ENCODE data around the gene STX19.
A peak's percentile ranks its signal among the peaks of the same experiment; 100 is the strongest.
"Not testable (repeated sequence)": the region's sequence is repeated elsewhere in the genome, so short reads cannot be mapped to it uniquely, and the experiment has no call there.

STX19 gene, protein sequence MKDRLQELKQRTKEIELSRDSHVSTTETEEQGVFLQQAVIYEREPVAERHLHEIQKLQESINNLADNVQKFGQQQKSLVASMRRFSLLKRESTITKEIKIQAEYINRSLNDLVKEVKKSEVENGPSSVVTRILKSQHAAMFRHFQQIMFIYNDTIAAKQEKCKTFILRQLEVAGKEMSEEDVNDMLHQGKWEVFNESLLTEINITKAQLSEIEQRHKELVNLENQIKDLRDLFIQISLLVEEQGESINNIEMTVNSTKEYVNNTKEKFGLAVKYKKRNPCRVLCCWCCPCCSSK

GRCh38 chr3:94028093-94028837 lies at the start of gene STX19:
Gene STX19 (minus strand): TSS chr3:94028597. CDS start chr3:94015269, 13,328 bp downstream.
- no peak for DNase-seq

DNA sequence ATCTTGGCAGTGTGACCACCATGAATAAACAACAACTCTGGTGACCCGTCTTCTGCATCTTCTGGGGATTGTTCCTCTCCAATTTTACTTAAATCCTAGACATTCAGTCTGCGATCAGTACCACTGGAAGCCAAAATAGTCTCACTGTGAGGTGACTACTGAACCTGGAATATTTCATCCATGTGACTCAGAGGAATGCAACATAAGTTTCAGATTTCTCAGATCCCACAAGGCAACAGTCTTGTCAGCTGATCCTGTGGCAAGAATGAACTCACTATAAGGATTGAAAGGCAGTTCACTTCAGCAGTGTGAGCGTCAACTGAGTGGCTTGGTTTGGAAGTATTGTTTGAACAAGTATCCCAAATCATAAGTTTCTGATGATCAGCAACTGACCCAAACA lies 47.7 kb upstream of the STX19 start:
- no peak for DNase-seq

DNA sequence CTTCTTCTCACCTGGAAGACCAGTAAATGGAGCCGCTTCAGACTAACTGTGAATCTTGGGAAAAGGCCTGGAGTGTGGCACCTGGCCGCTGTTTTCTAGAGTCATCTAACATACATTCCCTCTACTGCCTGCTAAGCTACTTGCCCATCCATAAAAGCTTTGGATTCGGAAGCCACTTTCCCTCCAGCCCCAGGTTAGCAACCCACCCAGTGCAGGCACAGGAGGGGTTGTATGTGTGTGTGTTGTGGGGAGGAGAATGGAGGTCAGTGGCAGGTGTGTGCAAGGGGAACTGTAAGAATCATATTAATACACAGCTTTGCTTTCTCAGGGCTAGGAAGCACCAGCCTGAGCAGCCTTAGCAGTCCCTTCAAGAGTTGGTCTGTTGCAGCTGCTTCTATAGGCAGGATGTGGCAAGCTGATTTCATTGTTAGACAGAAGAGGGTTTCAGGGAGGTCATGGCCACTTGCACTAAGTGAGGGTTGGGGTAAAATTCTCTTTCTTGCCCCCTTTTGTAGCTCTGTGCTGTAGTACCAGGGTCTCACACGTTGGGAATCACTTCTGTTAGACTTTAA lies 43.4 kb upstream of the STX19 start:
- DNase-seq, result no peak

DNA sequence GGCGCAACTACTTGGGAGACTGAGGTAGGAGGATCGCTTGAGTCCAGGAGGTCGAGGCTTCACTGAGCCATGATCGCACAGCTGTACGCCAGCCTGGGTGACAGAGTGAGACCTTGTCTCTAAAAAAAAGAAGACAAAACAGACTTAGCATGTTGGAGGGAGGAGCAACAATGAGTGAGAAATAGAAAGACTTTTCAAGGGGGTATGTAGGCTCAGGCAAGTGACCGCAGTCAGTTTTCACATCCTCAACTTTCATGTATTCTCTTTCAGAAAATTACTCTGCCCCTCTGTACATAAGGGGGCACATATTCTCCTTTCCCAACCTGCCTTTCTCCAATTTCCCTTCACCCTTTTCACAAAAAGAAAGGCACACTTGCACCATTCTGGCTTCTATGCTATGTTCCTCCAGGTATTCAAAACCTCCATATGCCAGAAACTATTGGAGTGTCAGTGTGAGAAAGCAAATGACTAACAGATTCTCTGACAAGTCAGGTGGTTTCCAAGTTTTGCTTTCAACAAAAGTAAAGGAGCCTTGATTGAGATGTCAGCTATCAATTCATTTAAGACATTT lies 42.0 kb upstream of the STX19 start:
- no peak for DNase-seq

- no peak for DNase-seq
Measured at GRCh38 chr3:94069194-94069813, 40.9 kb upstream of the STX19 start.

- DNase-seq, result no peak
Measured at GRCh38 chr3:94066506-94067500, 38.4 kb upstream of the STX19 start.

DNA sequence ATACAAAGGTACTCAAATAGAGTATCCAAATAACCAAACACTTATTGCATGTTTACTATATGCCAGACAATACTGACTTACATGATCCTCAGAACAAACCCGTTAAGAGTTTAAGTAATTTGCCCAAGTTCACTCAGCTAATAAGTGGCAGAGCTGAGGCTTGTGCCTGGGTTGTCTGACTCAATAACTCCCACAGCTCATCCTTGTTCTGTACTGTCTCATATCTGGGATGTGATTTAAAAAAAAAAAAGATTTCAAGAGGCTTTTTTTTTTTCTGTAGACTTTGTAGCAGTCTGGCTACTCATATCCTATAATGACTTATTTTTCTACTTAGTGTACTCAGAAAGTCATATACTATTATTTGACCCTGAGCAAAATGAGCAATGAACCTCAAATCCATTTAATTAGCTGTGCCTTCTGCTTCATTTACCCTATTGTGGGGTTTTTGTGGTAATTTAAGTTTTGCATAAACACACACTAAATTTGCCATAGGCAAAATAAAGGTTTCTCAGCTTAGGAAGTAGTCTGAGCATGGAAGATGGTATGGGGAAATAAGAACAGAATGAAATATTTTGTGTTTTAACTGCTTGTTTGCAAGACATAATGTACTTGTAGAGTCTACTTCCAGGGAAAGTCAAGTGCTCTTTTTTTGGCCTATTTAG lies 37.6 kb upstream of the STX19 start:
- no peak for DNase-seq

DNA sequence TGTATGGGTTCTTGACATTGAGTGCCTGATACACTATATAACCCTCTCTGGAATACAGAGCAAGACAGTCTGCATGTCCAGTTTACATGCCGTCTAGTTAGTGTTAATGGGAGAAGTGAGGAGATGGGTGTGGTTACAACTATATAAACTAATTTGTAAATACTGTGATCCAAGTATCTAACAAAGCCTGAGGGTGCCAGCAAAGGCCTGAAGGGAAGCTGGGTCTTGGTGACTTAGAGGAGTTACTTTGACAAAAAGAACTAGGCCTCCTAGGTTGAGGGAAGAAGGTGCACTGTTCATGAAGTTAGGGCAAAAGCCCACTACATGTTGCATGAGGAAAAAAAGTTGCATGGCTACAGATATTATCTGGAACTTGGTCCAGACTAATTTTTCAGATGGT lies 36.7 kb upstream of the STX19 start:
- DNase-seq, result no peak

GRCh38 chr3:94064243-94064860 lies 36.0 kb upstream of the STX19 start:
- DNase-seq, result no peak

- no peak for DNase-seq
Measured at GRCh38 chr3:94063496-94064119, 35.2 kb upstream of the STX19 start.

- DNase-seq, result peak; percentile 98
Measured at GRCh38 chr3:94062513-94063404, 34.4 kb upstream of the STX19 start, which contains the start of the genes DHFR2 and NSUN3. Gene DHFR2 (minus strand): TSS chr3:94062916. CDS start chr3:94061511, 1,405 bp downstream. Gene NSUN3 (plus strand): TSS chr3:94063061. CDS start chr3:94063127, 66 bp downstream.

- no peak for DNase-seq
Measured at GRCh38 chr3:94061297-94061696, 32.9 kb upstream of the STX19 start.

DNA sequence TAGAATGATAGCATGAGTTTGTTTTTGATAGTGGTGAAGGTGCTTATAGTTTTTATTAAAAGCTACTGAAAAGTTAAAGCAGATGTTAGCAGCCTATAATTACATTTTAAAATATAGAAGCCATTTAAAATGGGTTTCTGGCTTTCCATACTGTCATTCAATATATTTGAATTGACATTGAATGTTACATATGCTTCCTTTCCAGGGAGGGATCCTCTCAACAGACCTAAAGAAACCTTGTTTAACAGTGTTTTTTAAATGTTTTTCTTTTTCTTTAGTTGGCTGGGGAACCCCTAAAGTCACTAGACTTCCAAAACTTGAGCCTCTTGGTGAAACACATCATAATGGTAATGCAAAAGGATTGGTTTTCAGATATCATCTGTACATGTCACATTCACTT lies 22.1 kb upstream of the STX19 start:
- no peak for DNase-seq

- DNase-seq, result no peak
Measured at GRCh38 chr3:94049267-94049666, 20.9 kb upstream of the STX19 start.

DNA sequence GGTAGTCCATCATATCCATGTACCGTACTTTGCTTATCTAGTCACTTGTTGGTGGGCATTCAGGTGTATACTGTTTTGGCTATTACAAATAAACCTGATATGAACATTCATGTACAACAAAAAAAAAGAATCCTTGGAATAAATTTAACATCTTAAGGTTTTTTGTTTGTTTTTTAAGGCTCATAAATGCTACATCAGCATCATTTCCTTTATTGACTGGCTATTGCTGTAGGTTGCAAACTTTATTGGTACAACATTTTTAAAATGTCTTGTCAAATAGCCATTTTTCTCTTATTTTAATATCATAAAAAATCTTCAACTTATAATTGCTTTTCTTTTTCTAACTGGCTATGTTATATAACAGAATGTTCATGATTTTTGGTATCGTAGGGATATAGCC lies 18.1 kb upstream of the STX19 start:
- DNase-seq, result no peak

DNA sequence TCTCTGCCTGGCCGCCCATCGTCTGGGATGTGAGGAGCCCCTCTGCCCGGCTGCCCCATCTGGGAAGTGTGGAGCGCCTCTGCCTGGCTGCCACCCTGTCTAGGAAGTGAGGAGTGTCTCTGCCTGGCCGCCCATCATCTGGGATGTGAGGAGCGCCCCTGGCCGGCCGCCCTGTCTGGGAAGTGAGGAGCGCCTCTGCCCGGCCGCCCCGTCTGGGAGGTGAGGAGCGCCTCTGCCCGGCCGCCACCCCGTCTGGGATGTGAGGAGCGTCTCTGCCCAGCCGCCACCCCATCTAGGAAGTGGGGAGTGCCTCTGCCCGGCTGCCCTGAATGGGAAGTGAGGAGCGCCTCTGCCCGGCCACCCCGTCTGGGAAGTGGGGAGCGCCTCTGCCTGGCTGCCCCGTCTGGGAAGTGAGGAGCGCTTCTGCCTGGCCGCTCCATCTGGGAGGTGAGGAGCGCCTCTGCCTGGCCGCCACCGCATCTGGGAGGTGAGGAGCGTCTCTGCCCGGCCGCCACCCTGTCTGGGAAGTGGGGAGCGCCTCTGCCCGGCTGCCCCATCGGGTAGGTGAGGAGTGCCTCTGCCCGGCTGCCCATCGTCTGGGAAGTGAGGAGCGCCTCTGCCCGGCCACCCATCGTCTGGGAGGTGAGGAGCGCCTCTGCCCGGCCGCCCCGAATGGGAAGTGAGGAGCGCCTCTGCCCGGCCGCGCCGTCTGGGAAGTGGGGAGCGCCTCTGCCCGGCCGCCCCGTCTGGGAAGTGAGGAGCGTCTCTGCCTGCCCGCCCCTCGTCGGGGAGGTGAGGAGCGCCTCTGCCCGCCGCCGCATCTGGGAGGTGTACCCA lies 15.9 kb upstream of the STX19 start:
- not testable (repeated sequence) for DNase-seq

DNA sequence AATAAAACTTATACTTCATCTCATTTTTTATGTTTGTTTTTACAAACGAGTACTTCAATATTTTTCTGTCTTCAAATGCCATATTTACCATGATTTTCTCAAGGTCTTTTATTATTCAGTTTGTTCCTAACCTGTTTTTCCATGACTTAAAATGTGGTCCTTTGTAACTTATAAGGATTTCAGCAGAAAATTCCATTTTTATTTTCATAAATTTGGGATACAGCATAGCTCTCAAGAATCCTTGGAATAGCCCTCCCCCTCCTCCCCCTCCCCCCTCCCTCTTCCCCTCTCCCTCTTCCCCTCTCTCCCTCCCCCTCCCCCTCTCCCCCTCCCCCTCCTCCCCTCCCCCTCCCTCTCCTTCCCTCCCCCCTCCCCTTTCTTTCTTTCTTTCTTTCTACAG lies 14.9 kb upstream of the STX19 start:
- DNase-seq, result no peak

- DNase-seq, result no peak
Measured at GRCh38 chr3:94036909-94037507, 8.6 kb upstream of the STX19 start.

All from islet precursor cell (in vitro differentiated cells).